ENCODE results near the gene PPP1R13L.
A peak's percentile ranks its signal among the peaks of the same experiment; 100 is the strongest.
"Not testable (repeated sequence)": the region's sequence is repeated elsewhere in the genome, so short reads cannot be mapped to it uniquely, and the experiment has no call there.

The PPP1R13L gene

GRCh38 chr19:45431008-45431407 lies 26.1 kb upstream of the PPP1R13L start:
- not testable (repeated sequence) for DNase-seq

- not testable (repeated sequence) for DNase-seq
These were observed 25.0 kb upstream of the PPP1R13L start for GRCh38 chr19:45429896-45430295.

- DNase-seq, result no peak
These were observed 23.7 kb upstream of the PPP1R13L start for GRCh38 chr19:45428384-45429231.

- no peak for DNase-seq
These were observed 19.6 kb upstream of the PPP1R13L start for GRCh38 chr19:45424191-45425058.

- DNase-seq, result no peak
These were observed 18.8 kb upstream of the PPP1R13L start, which contains the start of gene ERCC1 for GRCh38 chr19:45423589-45424190. ERCC1 (minus strand) TSS chr19:45423917; CDS start chr19:45423374, 543 bp downstream.

- DNase-seq, result peak; percentile 65
These were observed 18.2 kb upstream of the PPP1R13L start for GRCh38 chr19:45423033-45423588.

- DNase-seq, result no peak
These were observed 17.2 kb upstream of the PPP1R13L start for GRCh38 chr19:45421947-45422498.

- no peak for DNase-seq
These were observed 16.0 kb upstream of the PPP1R13L start for GRCh38 chr19:45420871-45421270.

- no peak for DNase-seq
These were observed 15.5 kb upstream of the PPP1R13L start for GRCh38 chr19:45420356-45420755.

- no peak for DNase-seq
These were observed 15.0 kb upstream of the PPP1R13L start for GRCh38 chr19:45419895-45420294.

GRCh38 chr19:45419396-45419795 lies 14.5 kb upstream of the PPP1R13L start:
- no peak for DNase-seq

GRCh38 chr19:45418802-45419201 lies 13.9 kb upstream of the PPP1R13L start:
- DNase-seq, result no peak

GRCh38 chr19:45417151-45417550 lies 12.3 kb upstream of the PPP1R13L start:
- no peak for DNase-seq

GRCh38 chr19:45414468-45414867 lies 9.6 kb upstream of the PPP1R13L start:
- no peak for DNase-seq

GRCh38 chr19:45413497-45413896 lies 8.6 kb upstream of the PPP1R13L start:
- DNase-seq, result no peak

GRCh38 chr19:45410330-45410729 lies 5.5 kb upstream of the PPP1R13L start:
- not testable (repeated sequence) for DNase-seq

GRCh38 chr19:45409557-45409920 lies 4.7 kb upstream of the PPP1R13L start:
- no peak for DNase-seq

GRCh38 chr19:45408830-45409556 lies 4.1 kb upstream of the PPP1R13L start:
- no peak for DNase-seq

- DNase-seq, result no peak
These were observed 3.3 kb upstream of the PPP1R13L start for GRCh38 chr19:45408121-45408520.

- not testable (repeated sequence) for DNase-seq
These were observed 2.7 kb upstream of the PPP1R13L start for GRCh38 chr19:45407585-45407984.

- DNase-seq, result no peak
These were observed 2.2 kb upstream of the PPP1R13L start for GRCh38 chr19:45407091-45407375.
